Measurements from ENCODE around the gene PLA2G6.
A peak's percentile ranks its signal among the peaks of the same experiment; 100 is the strongest.

PLA2G6 gene

DNA sequence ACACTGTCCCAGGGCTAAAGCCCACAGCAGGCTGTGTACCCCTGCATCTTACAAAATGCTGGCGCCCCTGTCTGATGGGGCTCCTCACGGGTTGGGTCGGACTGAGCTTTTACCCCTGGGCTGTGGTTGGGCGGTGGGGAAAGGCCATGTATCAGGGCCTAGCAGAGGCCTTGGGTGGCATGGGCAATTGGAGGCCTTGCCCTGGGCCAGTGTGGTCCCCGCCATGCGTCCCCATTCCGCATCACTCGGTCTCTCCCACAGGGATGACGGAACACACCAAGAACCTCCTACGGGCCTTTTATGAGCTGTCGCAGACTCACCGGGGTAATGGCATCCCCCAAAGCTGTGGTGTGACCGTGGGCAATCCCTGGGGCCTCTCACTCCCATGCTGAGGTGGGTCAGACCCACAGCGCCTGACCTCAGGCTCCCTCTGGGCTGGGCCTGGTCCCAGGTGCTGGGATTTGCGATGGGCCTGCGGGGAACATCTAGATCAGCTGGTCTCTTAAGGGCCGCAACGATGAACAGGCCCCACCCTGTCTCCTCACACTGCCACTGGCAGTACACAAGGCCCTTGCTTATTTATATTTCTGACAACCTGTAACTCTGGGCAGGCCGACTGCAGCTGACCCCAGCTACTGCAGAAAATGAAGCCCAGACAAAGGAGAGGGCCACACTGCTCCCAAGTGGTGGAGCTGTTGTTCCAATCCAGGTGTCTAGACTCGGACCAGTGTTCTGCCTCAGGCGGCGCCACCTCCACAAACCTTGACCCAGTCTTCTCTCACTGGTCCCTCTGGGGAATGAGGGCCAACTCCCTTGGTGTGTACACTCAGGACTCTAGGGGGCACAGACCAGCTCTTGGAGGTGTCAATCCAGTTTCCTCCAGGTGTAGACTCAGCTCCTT is 110.0 kb downstream of the PLA2G6 start:
- no peaks in the 10 kb centered on the region for H3K4me1 ChIP-seq (ENCODE audit: control insufficient read depth, insufficient read depth, low read length)
- peak; percentile 53 for TF ChIP-seq ZIC2 (tag by site-specific recombination; IDR thresholded peaks at IDR 0.05)
- TF ChIP-seq, protein P1, sequence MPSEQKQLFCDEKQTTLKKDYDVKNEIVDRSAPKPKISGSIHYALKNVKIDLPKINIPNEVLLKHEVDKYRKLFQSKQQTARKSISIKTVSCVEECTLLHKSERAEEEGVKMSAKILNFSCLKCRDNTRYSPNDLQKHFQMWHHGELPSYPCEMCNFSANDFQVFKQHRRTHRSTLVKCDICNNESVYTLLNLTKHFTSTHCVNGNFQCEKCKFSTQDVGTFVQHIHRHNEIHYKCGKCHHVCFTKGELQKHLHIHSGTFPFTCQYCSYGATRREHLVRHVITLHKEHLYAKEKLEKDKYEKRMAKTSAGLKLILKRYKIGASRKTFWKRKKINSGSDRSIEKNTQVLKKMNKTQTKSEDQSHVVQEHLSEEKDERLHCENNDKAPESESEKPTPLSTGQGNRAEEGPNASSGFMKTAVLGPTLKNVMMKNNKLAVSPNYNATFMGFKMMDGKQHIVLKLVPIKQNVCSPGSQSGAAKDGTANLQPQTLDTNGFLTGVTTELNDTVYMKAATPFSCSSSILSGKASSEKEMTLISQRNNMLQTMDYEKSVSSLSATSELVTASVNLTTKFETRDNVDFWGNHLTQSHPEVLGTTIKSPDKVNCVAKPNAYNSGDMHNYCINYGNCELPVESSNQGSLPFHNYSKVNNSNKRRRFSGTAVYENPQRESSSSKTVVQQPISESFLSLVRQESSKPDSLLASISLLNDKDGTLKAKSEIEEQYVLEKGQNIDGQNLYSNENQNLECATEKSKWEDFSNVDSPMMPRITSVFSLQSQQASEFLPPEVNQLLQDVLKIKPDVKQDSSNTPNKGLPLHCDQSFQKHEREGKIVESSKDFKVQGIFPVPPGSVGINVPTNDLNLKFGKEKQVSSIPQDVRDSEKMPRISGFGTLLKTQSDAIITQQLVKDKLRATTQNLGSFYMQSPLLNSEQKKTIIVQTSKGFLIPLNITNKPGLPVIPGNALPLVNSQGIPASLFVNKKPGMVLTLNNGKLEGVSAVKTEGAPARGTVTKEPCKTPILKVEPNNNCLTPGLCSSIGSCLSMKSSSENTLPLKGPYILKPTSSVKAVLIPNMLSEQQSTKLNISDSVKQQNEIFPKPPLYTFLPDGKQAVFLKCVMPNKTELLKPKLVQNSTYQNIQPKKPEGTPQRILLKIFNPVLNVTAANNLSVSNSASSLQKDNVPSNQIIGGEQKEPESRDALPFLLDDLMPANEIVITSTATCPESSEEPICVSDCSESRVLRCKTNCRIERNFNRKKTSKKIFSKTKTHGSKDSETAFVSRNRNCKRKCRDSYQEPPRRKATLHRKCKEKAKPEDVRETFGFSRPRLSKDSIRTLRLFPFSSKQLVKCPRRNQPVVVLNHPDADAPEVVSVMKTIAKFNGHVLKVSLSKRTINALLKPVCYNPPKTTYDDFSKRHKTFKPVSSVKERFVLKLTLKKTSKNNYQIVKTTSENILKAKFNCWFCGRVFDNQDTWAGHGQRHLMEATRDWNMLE (tag by site-specific recombination; conservative IDR thresholded peaks at IDR 0.05; ENCODE audit: low read depth), result no peak
- no peak overlapping the region for H3K27ac ChIP-seq (ENCODE audit: extremely low read depth, low read depth, low read length)
- peaks cover 3 to 88% of the 10 kb centered on the region in 2 experiments; a peak in 2 of 3 replicates for H3K36me3 ChIP-seq (ENCODE audit: control insufficient read depth in 2 of 2, insufficient read depth in 1 of 2, low read length in 2 of 2)
- no peaks in the 10 kb centered on the region for H3K9me3 ChIP-seq (ENCODE audit: control insufficient read depth, insufficient read depth, low read depth, low read length)
- no peak overlapping the region for H3K4me3 ChIP-seq (ENCODE audit: low read depth, low read length)
- CTCF ChIA-PET, result interaction anchor here (1.0 to 2.1 kb wide), 3 partner anchors 19 to 159 kb away, joined by 3 to 16 read pairs (median 5); no protein-coding TSS in a partner anchor
- POLR2A ChIA-PET, result interaction anchor here (0.6 kb wide), 1 partner anchor 29 kb away, joined by 8 read pairs; no protein-coding TSS in a partner anchor

DNA sequence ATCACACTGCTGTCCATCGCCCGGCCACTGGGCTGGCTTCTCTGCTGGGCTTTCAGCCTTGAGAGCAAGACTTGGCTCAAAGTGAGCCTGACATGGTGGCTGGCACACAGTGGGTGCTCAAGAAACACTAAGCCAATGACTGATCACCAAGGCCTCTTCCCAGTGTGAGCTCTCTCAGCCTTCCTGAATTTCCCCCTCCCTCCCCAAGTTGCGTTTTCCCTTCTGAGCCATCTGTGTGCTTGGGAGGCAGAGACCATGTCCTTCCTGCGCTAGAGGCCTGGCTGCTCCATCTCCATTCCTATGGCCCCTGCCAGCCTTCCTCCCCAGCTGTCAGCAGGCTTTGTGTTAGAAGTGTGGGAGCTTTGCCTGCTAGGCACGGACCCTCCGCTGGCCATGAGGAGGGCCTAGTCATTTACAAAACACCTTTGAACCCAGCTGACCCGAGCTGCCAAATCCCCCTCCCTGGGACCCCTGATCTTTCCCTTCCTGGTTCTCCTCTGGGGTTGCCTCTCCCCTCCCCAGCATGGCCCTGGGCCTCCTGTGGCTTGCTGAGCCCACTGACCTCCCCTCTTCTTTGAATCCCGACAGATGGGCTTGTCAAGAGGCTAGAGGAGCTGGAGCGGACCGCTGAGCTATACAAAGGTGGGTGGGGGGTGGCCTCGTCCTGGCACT is 111.2 kb downstream of the PLA2G6 start:
- H3K36me3 ChIP-seq (ENCODE audit: control insufficient read depth in 2 of 2, insufficient read depth in 1 of 2, low read length in 2 of 2), result peaks cover 3 to 93% of the 10 kb centered on the region in 2 experiments; a peak in 2 of 3 replicates
- H3K4me1 ChIP-seq (ENCODE audit: control insufficient read depth, insufficient read depth, low read length), result no peaks in the 10 kb centered on the region
- POLR2A ChIA-PET, result no interaction called here
- H3K4me3 ChIP-seq (ENCODE audit: low read depth, low read length), result no peak overlapping the region
- H3K9me3 ChIP-seq (ENCODE audit: control insufficient read depth, insufficient read depth, low read depth, low read length), result no peaks in the 10 kb centered on the region
- TF ChIP-seq, protein P2, sequence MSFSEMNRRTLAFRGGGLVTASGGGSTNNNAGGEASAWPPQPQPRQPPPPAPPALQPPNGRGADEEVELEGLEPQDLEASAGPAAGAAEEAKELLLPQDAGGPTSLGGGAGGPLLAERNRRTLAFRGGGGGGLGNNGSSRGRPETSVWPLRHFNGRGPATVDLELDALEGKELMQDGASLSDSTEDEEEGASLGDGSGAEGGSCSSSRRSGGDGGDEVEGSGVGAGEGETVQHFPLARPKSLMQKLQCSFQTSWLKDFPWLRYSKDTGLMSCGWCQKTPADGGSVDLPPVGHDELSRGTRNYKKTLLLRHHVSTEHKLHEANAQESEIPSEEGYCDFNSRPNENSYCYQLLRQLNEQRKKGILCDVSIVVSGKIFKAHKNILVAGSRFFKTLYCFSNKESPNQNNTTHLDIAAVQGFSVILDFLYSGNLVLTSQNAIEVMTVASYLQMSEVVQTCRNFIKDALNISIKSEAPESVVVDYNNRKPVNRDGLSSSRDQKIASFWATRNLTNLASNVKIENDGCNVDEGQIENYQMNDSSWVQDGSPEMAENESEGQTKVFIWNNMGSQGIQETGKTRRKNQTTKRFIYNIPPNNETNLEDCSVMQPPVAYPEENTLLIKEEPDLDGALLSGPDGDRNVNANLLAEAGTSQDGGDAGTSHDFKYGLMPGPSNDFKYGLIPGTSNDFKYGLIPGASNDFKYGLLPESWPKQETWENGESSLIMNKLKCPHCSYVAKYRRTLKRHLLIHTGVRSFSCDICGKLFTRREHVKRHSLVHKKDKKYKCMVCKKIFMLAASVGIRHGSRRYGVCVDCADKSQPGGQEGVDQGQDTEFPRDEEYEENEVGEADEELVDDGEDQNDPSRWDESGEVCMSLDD (tag by site-specific recombination; IDR thresholded peaks at IDR 0.05), result no peak
- TF ChIP-seq ZNF354C (tag by site-specific recombination; IDR thresholded peaks at IDR 0.05; ENCODE audit: borderline replicate concordance, low read depth), result no peak
- TF ChIP-seq ZNF426 (tag by site-specific recombination; IDR thresholded peaks at IDR 0.05), result no peak
- TF ChIP-seq, protein P3, sequence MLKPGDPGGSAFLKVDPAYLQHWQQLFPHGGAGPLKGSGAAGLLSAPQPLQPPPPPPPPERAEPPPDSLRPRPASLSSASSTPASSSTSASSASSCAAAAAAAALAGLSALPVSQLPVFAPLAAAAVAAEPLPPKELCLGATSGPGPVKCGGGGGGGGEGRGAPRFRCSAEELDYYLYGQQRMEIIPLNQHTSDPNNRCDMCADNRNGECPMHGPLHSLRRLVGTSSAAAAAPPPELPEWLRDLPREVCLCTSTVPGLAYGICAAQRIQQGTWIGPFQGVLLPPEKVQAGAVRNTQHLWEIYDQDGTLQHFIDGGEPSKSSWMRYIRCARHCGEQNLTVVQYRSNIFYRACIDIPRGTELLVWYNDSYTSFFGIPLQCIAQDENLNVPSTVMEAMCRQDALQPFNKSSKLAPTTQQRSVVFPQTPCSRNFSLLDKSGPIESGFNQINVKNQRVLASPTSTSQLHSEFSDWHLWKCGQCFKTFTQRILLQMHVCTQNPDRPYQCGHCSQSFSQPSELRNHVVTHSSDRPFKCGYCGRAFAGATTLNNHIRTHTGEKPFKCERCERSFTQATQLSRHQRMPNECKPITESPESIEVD (tag by site-specific recombination; IDR thresholded peaks at IDR 0.05), result no peak
- no peak for TF ChIP-seq SP7 (tag by site-specific recombination; IDR thresholded peaks at IDR 0.05)
- TF ChIP-seq, protein P4, sequence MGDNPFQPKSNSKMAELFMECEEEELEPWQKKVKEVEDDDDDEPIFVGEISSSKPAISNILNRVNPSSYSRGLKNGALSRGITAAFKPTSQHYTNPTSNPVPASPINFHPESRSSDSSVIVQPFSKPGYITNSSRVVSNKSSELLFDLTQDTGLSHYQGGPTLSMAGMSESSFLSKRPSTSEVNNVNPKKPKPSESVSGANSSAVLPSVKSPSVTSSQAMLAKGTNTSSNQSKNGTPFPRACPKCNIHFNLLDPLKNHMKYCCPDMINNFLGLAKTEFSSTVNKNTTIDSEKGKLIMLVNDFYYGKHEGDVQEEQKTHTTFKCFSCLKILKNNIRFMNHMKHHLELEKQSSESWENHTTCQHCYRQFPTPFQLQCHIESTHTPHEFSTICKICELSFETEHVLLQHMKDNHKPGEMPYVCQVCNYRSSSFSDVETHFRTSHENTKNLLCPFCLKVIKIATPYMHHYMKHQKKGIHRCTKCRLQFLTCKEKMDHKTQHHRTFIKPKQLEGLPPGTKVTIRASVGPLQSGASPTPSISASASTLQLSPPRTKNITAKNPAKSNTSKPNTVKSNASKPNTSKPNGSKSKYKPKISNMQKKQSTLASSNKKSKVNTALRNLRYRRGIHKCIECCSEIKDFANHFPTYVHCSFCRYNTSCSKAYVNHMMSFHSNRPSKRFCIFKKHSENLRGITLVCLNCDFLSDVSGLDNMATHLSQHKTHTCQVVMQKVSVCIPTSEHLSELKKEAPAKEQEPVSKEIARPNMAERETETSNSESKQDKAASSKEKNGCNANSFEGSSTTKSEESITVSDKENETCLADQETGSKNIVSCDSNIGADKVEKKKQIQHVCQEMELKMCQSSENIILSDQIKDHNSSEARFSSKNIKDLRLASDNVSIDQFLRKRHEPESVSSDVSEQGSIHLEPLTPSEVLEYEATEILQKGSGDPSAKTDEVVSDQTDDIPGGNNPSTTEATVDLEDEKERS (tag by site-specific recombination; IDR thresholded peaks at IDR 0.05), result no peak
- CTCF ChIA-PET, result interaction anchor here (0.7 to 2.5 kb wide), 6 partner anchors 11 to 30 kb away, joined by 3 to 11 read pairs (median 4); partner anchors contain the start of gene PICK1
- H3K27ac ChIP-seq (ENCODE audit: extremely low read depth, low read depth, low read length), result no peak overlapping the region
